ENCODE measurements around the gene CLPX. TPM values are rescaled to one million over a fixed set of nuclear protein-coding genes. Genes with fewer than 3 reads are reported as not detected.
A peak's percentile ranks its signal among the peaks of the same experiment; 100 is the strongest.
"Not testable (repeated sequence)": the region's sequence is repeated elsewhere in the genome, so short reads cannot be mapped to it uniquely, and the experiment has no call there.

Gene CLPX
- 35.3 TPM for polyA plus RNA-seq (2013, experiment 1 of 4)
- 37.6 TPM for polyA plus RNA-seq (2013, experiment 2 of 4)
- 39.5 TPM for polyA plus RNA-seq (2013, experiment 3 of 4)
- 34.4 TPM for polyA plus RNA-seq (2013, experiment 4 of 4)

DNA sequence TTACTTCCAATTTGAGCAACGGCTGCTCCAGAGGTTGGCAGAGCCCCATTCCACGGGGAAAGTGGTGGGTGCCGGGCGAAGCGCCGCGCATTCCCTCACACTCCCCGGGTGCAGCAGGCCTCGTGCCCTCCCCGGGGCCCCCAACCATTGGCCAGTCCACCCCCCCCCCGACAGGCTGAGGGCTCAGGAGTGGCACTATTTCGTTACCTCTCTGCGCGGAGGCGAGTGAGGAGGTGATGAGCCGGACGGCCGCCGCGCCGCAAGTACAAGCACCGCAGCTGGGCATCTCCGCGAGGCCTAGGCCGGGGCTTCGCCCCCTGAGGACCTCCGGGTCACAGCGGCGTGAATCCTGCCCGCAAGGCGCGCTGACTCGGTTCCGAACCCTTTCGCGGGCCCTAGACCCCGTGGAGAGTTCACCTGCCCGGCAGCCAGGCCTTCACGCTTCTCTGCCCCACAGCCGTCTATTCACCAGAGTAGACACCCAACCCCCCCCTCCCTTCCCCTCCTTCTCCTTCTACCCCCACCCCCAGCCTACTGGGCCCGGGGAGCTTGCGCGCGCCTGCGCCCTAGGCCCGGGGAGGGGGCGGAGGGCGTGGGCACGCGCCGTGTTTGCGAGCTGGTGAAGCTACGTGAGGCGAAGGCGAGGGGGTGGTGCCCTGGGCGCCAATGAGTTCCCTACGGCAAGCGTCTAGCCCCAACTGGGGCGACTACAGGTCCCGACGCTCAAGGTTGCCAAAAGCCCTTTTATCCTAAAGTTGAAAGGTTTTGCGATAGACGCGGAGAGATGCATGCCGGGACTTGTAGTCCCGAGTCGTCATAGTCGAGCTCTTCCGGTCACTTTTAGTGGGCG lies at the start of gene CLPX:
TSS of gene CLPX (minus strand) at position 475 of the 850 bp plus-strand sequence. CDS start at position 286, 189 bp downstream.
- no peaks in the 10 kb centered on the region for H3K4me1 ChIP-seq (ENCODE audit: control insufficient read depth, insufficient read depth, low read length)
- no peaks in the 10 kb centered on the region for H3K36me3 ChIP-seq (ENCODE audit: control insufficient read depth, insufficient read depth, low read length)
- H3K4me3 ChIP-seq (ENCODE audit: insufficient read depth, low read depth, low read length): peak within 1 kb of the TSS; percentile 82
- 0% methylated on average over 70 of the region's 70 CpGs for WGBS, 2 experiments
- peak within 1 kb of the TSS; percentile 74 for H3K27ac ChIP-seq (ENCODE audit: insufficient read depth, low read depth, low read length, poor library complexity, severe bottlenecking)
- no peaks in the 10 kb centered on the region for H3K9me3 ChIP-seq (ENCODE audit: control insufficient read depth, low read length)
- no peaks in the 10 kb centered on the region for H3K27me3 ChIP-seq (ENCODE audit: control insufficient read depth, insufficient read depth, low read length, poor library complexity, severe bottlenecking)

DNA sequence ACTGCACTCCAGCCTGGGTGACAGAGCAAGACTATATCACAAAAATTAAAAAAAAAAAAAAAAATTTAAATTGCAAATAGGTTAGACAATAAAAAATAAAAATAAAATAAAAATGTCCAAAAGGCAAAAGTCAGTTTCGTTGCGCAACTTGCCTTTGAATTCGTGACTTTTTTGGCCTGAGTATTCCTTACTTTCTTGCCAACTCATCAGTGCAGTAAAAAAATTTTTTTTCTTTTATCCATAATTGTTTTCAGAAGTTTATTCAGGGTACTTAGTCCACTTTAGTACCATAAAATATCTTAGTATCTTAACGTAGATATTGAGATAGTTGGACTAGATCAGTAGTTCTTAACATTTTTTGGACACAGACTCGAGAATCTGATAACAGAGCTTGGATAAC lies 48.6 kb upstream of the CLPX start:
- Histone ChIP-seq H3K27ac (ENCODE audit: insufficient read depth, low read depth, low read length, poor library complexity, severe bottlenecking) (no peak overlapping the region), H3K36me3 (ENCODE audit: control insufficient read depth, insufficient read depth, low read length) (no peaks in the 10 kb centered on the region), H3K4me3 (ENCODE audit: insufficient read depth, low read depth, low read length) (no peak overlapping the region), H3K4me1 (ENCODE audit: control insufficient read depth, insufficient read depth, low read length) (no peaks in the 10 kb centered on the region), H3K9me3 (ENCODE audit: control insufficient read depth, low read length) (no peaks in the 10 kb centered on the region), H3K27me3 (ENCODE audit: control insufficient read depth, insufficient read depth, low read length, poor library complexity, severe bottlenecking) (no peaks in the 10 kb centered on the region)
- WGBS, 2 experiments: 88 to 97% methylated on average over 5 of the region's 5 CpGs

DNA sequence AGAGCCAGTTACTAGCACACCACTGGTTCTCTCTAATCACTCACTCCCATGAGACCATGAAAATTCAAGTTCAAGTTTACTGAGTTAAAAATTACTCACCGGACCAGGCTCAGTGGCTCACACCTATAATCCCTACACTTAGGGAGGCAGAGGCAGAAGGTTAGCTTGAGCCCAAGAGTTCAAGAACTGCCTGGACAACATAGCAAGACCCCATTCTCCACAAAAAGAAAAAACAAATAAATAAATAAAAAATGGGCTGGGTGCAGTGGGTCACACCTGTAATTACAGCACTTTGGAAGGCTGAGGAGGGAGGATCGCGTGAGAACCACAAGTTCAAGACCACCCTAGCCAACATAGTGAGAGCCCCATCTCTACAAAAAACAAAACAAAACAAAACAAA lies 47.4 kb upstream of the CLPX start:
- H3K27ac ChIP-seq (ENCODE audit: insufficient read depth, low read depth, low read length, poor library complexity, severe bottlenecking): no peak overlapping the region
- H3K27me3 ChIP-seq (ENCODE audit: control insufficient read depth, insufficient read depth, low read length, poor library complexity, severe bottlenecking): no peaks in the 10 kb centered on the region
- no peaks in the 10 kb centered on the region for H3K36me3 ChIP-seq (ENCODE audit: control insufficient read depth, insufficient read depth, low read length)
- H3K9me3 ChIP-seq (ENCODE audit: control insufficient read depth, low read length): no peaks in the 10 kb centered on the region
- WGBS, 2 experiments: 91 to 98% methylated on average over 3 of the region's 3 CpGs
- no peaks in the 10 kb centered on the region for H3K4me1 ChIP-seq (ENCODE audit: control insufficient read depth, insufficient read depth, low read length)
- H3K4me3 ChIP-seq (ENCODE audit: insufficient read depth, low read depth, low read length): no peak overlapping the region

DNA sequence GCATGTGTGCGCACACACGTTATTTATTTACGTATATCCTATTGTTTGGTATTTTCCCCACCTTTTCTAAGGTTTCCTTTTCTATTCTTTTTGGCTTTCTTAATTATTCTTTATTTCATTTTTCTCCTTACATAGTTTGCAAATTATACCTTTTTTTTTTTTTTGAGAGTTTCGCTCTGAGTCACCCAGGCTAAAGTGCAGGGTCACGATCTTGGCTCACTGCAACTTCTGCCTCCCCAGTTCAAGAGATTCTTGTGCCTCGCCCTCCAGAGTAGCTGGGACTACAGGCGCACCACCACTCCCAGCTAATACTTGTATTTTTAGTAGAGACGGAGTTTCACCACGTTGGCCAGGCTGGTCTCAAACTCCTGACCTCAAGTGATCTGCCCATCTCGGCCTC lies 46.2 kb upstream of the CLPX start:
- no peak overlapping the region for H3K4me3 ChIP-seq (ENCODE audit: insufficient read depth, low read depth, low read length)
- no peaks in the 10 kb centered on the region for H3K9me3 ChIP-seq (ENCODE audit: control insufficient read depth, low read length)
- 92 to 95% methylated on average over 10 of the region's 10 CpGs for WGBS, 2 experiments
- no peak overlapping the region for H3K27ac ChIP-seq (ENCODE audit: insufficient read depth, low read depth, low read length, poor library complexity, severe bottlenecking)
- H3K4me1 ChIP-seq (ENCODE audit: control insufficient read depth, insufficient read depth, low read length): no peaks in the 10 kb centered on the region
- H3K27me3 ChIP-seq (ENCODE audit: control insufficient read depth, insufficient read depth, low read length, poor library complexity, severe bottlenecking): no peaks in the 10 kb centered on the region
- H3K36me3 ChIP-seq (ENCODE audit: control insufficient read depth, insufficient read depth, low read length): no peaks in the 10 kb centered on the region

DNA sequence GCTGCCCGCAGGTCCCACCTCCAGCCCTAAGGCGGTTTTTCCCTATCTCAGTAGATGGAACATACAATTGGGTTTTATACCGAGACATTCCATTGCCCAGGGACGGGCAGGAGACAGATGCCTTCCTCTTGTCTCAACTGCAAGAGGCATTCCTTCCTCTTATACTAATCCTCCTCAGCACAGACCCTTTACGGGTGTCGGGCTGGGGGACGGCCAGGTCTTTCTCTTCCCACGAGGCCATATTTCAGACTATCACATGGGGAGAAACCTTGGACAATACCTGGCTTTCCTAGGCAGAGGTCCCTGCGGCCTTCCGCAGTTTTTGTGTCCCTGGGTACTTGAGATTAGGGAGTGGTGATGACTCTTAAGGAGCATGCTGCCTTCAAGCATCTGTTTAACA lies 41.8 kb upstream of the CLPX start:
- not testable (repeated sequence) for H3K9me3 ChIP-seq (ENCODE audit: control insufficient read depth, low read length); H3K27ac ChIP-seq (ENCODE audit: insufficient read depth, low read depth, low read length, poor library complexity, severe bottlenecking); H3K36me3 ChIP-seq (ENCODE audit: control insufficient read depth, insufficient read depth, low read length); H3K4me3 ChIP-seq (ENCODE audit: insufficient read depth, low read depth, low read length); H3K27me3 ChIP-seq (ENCODE audit: control insufficient read depth, insufficient read depth, low read length, poor library complexity, severe bottlenecking); H3K4me1 ChIP-seq (ENCODE audit: control insufficient read depth, insufficient read depth, low read length)
- WGBS, 2 experiments: 15 to 25% methylated on average over 4 of the region's 10 CpGs

DNA sequence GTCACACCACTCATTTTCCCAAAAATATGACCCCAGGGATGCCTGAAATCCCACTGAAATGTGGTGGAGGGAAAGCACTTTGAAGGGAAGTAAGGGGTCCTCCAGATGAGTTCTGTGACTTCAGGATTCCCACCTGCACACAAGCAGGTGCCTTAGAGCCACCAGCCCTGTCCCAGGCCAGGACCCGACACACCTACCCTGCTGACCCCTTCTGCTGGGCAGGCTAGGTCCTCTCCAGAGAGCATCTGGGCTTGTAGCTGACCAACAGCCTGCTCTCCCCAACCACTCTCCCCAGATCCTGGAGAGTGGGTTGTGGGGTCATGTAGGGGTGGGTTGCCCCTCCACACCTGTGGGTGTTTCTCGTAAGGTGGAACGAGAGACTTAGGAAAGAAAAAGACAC lies 41.1 kb upstream of the CLPX start:
- Histone ChIP-seq H3K4me1 (ENCODE audit: control insufficient read depth, insufficient read depth, low read length) (no peaks in the 10 kb centered on the region), H3K27ac (ENCODE audit: insufficient read depth, low read depth, low read length, poor library complexity, severe bottlenecking) (no peak overlapping the region), H3K36me3 (ENCODE audit: control insufficient read depth, insufficient read depth, low read length) (no peaks in the 10 kb centered on the region), H3K9me3 (ENCODE audit: control insufficient read depth, low read length) (no peaks in the 10 kb centered on the region), H3K4me3 (ENCODE audit: insufficient read depth, low read depth, low read length) (no peak overlapping the region), H3K27me3 (ENCODE audit: control insufficient read depth, insufficient read depth, low read length, poor library complexity, severe bottlenecking) (no peaks in the 10 kb centered on the region)
- 88 to 96% methylated on average over 1 of the region's 3 CpGs for WGBS, 2 experiments

DNA sequence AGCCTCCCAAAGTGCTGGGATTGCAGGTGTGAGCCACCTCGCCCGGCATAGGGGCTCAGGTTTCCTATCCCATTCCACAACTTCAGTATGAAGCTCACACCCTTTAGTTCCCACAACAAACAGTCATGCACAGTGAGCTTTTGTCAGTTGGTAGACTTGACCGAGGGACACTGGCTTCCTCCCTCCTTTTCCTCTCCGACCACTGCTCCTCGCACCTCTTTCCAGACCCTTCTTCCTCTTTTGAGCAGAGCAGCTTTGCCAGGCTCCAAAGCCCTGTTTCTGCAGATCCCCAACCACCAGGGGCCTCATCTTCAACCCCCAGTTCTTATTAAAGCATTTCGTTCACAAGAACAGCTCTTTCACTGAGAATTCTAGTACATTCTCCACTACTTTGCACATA lies 38.9 kb upstream of the CLPX start:
- Histone ChIP-seq H3K4me1 (ENCODE audit: control insufficient read depth, insufficient read depth, low read length) (no peaks in the 10 kb centered on the region), H3K4me3 (ENCODE audit: insufficient read depth, low read depth, low read length) (no peak overlapping the region), H3K36me3 (ENCODE audit: control insufficient read depth, insufficient read depth, low read length) (no peaks in the 10 kb centered on the region), H3K27me3 (ENCODE audit: control insufficient read depth, insufficient read depth, low read length, poor library complexity, severe bottlenecking) (no peaks in the 10 kb centered on the region), H3K9me3 (ENCODE audit: control insufficient read depth, low read length) (no peaks in the 10 kb centered on the region), H3K27ac (ENCODE audit: insufficient read depth, low read depth, low read length, poor library complexity, severe bottlenecking) (no peak overlapping the region)
- 94 to 96% methylated on average over 6 of the region's 6 CpGs for WGBS, 2 experiments

DNA sequence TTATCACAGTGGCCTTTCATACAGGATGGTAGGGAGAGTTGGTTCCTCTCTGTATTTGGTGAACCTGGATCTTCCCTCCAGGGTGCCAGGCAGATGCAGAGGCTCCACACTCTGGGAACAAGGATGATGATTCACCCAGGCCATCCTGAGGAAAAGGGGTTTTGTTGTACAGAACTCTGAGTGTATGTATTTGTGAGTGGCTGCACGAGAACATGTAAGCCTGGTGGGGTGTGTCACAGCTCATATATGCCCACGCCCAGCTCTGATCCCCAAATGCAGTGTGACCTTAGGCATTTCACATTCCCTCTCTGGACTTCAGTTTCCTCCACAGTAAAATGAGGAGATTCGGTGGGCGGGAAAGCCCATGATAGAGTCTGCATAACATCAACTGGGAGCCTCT lies 37.7 kb upstream of the CLPX start:
- Histone ChIP-seq H3K36me3 (ENCODE audit: control insufficient read depth, insufficient read depth, low read length) (no peaks in the 10 kb centered on the region), H3K4me3 (ENCODE audit: insufficient read depth, low read depth, low read length) (no peak overlapping the region), H3K27me3 (ENCODE audit: control insufficient read depth, insufficient read depth, low read length, poor library complexity, severe bottlenecking) (no peaks in the 10 kb centered on the region), H3K9me3 (ENCODE audit: control insufficient read depth, low read length) (no peaks in the 10 kb centered on the region), H3K4me1 (ENCODE audit: control insufficient read depth, insufficient read depth, low read length) (no peaks in the 10 kb centered on the region), H3K27ac (ENCODE audit: insufficient read depth, low read depth, low read length, poor library complexity, severe bottlenecking) (no peak overlapping the region)
- WGBS, 2 experiments: 90 to 94% methylated on average over 4 of the region's 4 CpGs

DNA sequence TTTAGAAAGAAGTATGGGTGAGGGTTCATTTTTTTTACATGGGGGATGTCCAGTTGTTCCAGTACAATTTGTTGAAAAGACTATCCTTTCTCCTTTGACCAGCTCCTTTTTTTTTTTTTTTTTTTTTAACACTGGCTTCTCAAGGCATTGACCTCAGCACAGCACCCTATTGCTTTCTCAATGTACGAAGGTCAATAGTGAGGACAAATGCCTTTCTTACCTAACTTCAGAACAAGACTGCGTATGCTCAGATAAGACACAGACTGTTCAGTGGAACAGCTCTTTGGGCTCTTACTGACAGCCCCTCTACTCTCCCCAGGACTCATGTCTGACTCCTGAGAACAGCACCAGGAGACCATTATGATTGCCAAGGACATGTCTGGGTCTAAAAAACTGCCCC lies 36.6 kb upstream of the CLPX start:
- 92 to 96% methylated on average over 2 of the region's 2 CpGs for WGBS, 2 experiments
- Histone ChIP-seq H3K27me3 (ENCODE audit: control insufficient read depth, insufficient read depth, low read length, poor library complexity, severe bottlenecking) (no peaks in the 10 kb centered on the region), H3K36me3 (ENCODE audit: control insufficient read depth, insufficient read depth, low read length) (no peaks in the 10 kb centered on the region), H3K27ac (ENCODE audit: insufficient read depth, low read depth, low read length, poor library complexity, severe bottlenecking) (no peak overlapping the region), H3K4me3 (ENCODE audit: insufficient read depth, low read depth, low read length) (no peak overlapping the region), H3K9me3 (ENCODE audit: control insufficient read depth, low read length) (no peaks in the 10 kb centered on the region), H3K4me1 (ENCODE audit: control insufficient read depth, insufficient read depth, low read length) (no peaks in the 10 kb centered on the region)

DNA sequence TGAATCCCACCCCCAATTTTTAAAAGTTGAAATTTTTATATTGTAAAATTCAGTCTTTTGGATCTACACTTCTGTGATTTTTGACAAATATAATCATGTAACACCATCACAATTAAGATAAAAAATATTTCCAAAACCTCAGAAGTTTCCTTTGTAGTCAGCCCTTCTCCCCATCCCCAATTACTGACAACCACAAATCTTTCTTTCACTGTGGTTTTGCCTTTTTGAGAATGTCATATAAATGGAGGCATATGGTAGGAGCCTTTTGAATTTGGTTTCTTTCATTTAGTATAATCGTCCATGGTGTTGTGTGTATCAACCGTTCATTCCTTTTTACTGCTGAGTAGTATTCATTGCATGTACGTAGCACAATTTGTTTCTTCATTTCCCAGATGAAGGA lies 34.0 kb upstream of the CLPX start:
- Histone ChIP-seq H3K36me3 (ENCODE audit: control insufficient read depth, insufficient read depth, low read length) (no peaks in the 10 kb centered on the region), H3K27me3 (ENCODE audit: control insufficient read depth, insufficient read depth, low read length, poor library complexity, severe bottlenecking) (no peaks in the 10 kb centered on the region), H3K9me3 (ENCODE audit: control insufficient read depth, low read length) (no peaks in the 10 kb centered on the region), H3K4me1 (ENCODE audit: control insufficient read depth, insufficient read depth, low read length) (no peaks in the 10 kb centered on the region), H3K27ac (ENCODE audit: insufficient read depth, low read depth, low read length, poor library complexity, severe bottlenecking) (no peak overlapping the region), H3K4me3 (ENCODE audit: insufficient read depth, low read depth, low read length) (no peak overlapping the region)
- WGBS, 2 experiments: 97 to 98% methylated on average over 3 of the region's 3 CpGs

Measured in ectodermal cell (in vitro differentiated cells).